Endothelial cell of umbilical vein (primary cell): ENCODE measurements around the gene AADACL2. TPM values are rescaled to one million over a fixed set of nuclear protein-coding genes. Genes with fewer than 3 reads are reported as not detected.
"Not testable (repeated sequence)": the region's sequence is repeated elsewhere in the genome, so short reads cannot be mapped to it uniquely, and the experiment has no call there.

Source experiments
- BruUV-seq: library from RNA; stranded (reverse); fragments of 400-500 nt; replicated peaks from 2 replicates; lab custom pipeline; 2021; lab: Mats Ljungman, UMichigan
- CTCF ChIA-PET: fragments of 300-600, 350-600 bp; sonication (Branson Sonifier 250); formaldehyde crosslinking; loops from one replicate; lab custom pipeline; 2021; ENCODE audit warnings: antibody characterized with exemption, inconsistent platforms; lab: Charles Lee
- POLR2A ChIA-PET: fragments of 300-600, 350-600 bp; sonication (Branson Sonifier 250); formaldehyde crosslinking; loops from one replicate; lab custom pipeline; 2021; ENCODE audit warnings: antibody characterized with exemption, inconsistent platforms; lab: Charles Lee
- DNase-seq: peaks from one replicate; pipeline ENCODE4 v3.0.0-alpha.2; 2011; ENCODE audit warnings: low read depth, low spot score
- FAIRE-seq: peaks from 2 replicates; lab custom pipeline; 2011; peaks lifted over from hg19 to GRCh38; lab: Jason Lieb, UNC
- H2AFZ ChIP-seq: 2 replicates; pipeline ENCODE4 v1.6.0; 2012; ENCODE audit warnings: low read depth, low read length, control low read depth, inconsistent platforms
- H3K27ac ChIP-seq: 2 replicates; pipeline ENCODE4 v1.5.1; 2011; ENCODE audit warnings: low read depth, mild to moderate bottlenecking, control low read depth, low read length, moderate library complexity; ENCODE audit not compliant: insufficient read depth
- H3K27me3 ChIP-seq, 2 experiments: 2 replicates each; pipeline versions ENCODE4 v1.6.0 to v1.6.1; 2011; ENCODE audit warnings: low read length in 2 of 2, mixed read lengths in 1 of 2; ENCODE audit not compliant: control insufficient read depth in 2 of 2, insufficient read depth in 2 of 2
- H3K36me3 ChIP-seq, 2 experiments: 2 replicates in 1 of 2; 3 replicates in 1 of 2; pipeline ENCODE4 v1.5.1; 2011; ENCODE audit warnings: low read length in 2 of 2, mild to moderate bottlenecking in 1 of 2, moderate library complexity in 1 of 2; ENCODE audit not compliant: control insufficient read depth in 2 of 2, insufficient read depth in 2 of 2; ENCODE audit errors: extremely low read depth in 1 of 2
- H3K4me1 ChIP-seq: 3 replicates; pipeline ENCODE4 v1.5.1; 2011; ENCODE audit warnings: mild to moderate bottlenecking, low read length; ENCODE audit not compliant: control insufficient read depth, insufficient read depth; ENCODE audit errors: extremely low read depth
- H3K4me2 ChIP-seq: 2 replicates; pipeline ENCODE4 v1.6.1; 2011; ENCODE audit warnings: low read length, control low read depth, mixed read lengths; ENCODE audit not compliant: insufficient read depth
- H3K4me3 ChIP-seq, 3 experiments: fragments of 200-600 bp in 1 of 3; sonication (generic), shearing (Covaris generic) in 1 of 3; replicated peaks in 1 of 3; 2 replicates each; pipeline ENCODE4 v1.5.1; 2011 to 2016; ENCODE audit warnings: control low read depth in 3 of 3, low read length in 3 of 3, mild to moderate bottlenecking in 2 of 3, inconsistent platforms in 1 of 3, low read depth in 1 of 3, moderate library complexity in 1 of 3; ENCODE audit not compliant: insufficient read depth in 1 of 3
- H3K79me2 ChIP-seq: 2 replicates; pipeline ENCODE4 v1.6.0; 2012; ENCODE audit warnings: low read length, inconsistent platforms; ENCODE audit not compliant: control insufficient read depth, insufficient read depth
- H3K9ac ChIP-seq: replicated peaks from 2 replicates; pipeline ENCODE3; 2011; ENCODE audit warnings: low read length, control low read depth; ENCODE audit not compliant: insufficient read depth; ENCODE audit errors: extremely low read depth
- H3K9me1 ChIP-seq: replicated peaks from 3 replicates; pipeline ENCODE4 v1.6.0; 2011; ENCODE audit warnings: mild to moderate bottlenecking, low read length; ENCODE audit not compliant: control insufficient read depth, insufficient read depth; ENCODE audit errors: extremely low read depth
- H3K9me3 ChIP-seq: replicated peaks from 2 replicates; pipeline ENCODE4 v1.5.1; 2012; ENCODE audit warnings: low read length, inconsistent platforms; ENCODE audit not compliant: control insufficient read depth, insufficient read depth
- H4K20me1 ChIP-seq: replicated peaks from 2 replicates; pipeline ENCODE3; 2011; ENCODE audit warnings: mild to moderate bottlenecking, low read length; ENCODE audit not compliant: control insufficient read depth, insufficient read depth; ENCODE audit errors: extremely low read depth
- FOS ChIP-seq: IDR thresholded peaks from 2 replicates; pipeline ENCODE4 v1.6.1; 2011; ENCODE audit warnings: mild to moderate bottlenecking, low read length, moderate library complexity, borderline replicate concordance; ENCODE audit not compliant: insufficient read depth
- GATA2 ChIP-seq: IDR thresholded peaks from 2 replicates; pipeline ENCODE4 v1.7.0; 2011; ENCODE audit warnings: low read depth, mild to moderate bottlenecking, moderate library complexity, mixed read lengths, low read length; ENCODE audit not compliant: insufficient read length, insufficient read depth
- MYC ChIP-seq: IDR thresholded peaks from one replicate; pipeline ENCODE4 v1.6.1; 2011; ENCODE audit warnings: mild to moderate bottlenecking, low read depth, low read length
- POLR2A ChIP-seq: IDR thresholded peaks from 2 replicates; pipeline ENCODE4 v1.6.1; 2012; ENCODE audit warnings: low read depth, mild to moderate bottlenecking, control low read depth, low read length
- dilution Hi-C: fragments of 300-500 bp; cut with MboI; formaldehyde crosslinking; loops from one replicate; pipeline ENCODE4 v1.15.0; 2019; ENCODE audit warnings: low sequenced_read_pairs; ENCODE audit not compliant: extremely low pct_ligation_motif_present
- intact Hi-C: fragments of 100-400 bp; cut with micrococcal nuclease; formaldehyde crosslinking; loops from one replicate; pipeline ENCODE4 v1.10.0; 2022
- polyA plus RNA-seq, 4 experiments: library from polyadenylated mRNA; depleted of rRNA in 3 of 4; stranded (reverse) in 3 of 4; unstranded in 1 of 4; fragments of >200 nt; gene quantifications; 2 replicates each; pipeline versions ENCODE4 v1.2.1 to v1.2.3, GENCODE V29; 2011 to 2012; ENCODE audit warnings: missing spikeins in 1 of 4
- total RNA-seq: library from RNA; stranded (reverse); gene quantifications from 2 replicates; pipeline ENCODE4 v1.2.3, GENCODE V29; 2021
- TF ChIP-seq, protein P1 (sequence below): IDR thresholded peaks from 2 replicates; pipeline ENCODE4 v1.6.1; 2011; ENCODE audit not compliant: insufficient read depth, insufficient read length

Gene AADACL2
- total and polyA plus RNA-seq, 2 donors (not counting 3 experiments of a cell fraction or from before 2014, with no cell fraction given), result not detected

DNA sequence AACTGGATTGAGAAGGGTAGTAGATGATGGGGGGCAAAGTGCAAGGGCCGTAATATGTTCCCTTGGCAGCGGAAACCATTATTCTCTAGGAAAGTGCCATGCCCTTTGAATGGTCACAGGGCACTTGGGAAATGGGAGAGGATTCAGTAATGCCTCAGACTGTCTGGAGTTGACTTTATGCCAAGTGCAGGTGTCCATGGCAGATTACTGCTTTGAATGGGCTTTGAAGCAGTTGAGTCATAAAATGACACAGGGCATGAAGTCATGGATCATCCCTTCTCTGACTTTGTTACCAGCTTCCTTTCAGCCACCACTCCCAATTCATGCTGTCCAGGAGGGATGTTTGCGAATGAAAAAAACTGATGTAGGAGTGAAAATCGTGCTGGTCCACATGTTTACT is 20.1 kb downstream of the AADACL2 start:
- CTCF ChIA-PET, result interaction anchor here (1.5 kb wide), 1 partner anchor 9 kb away, joined by 4 read pairs; no protein-coding TSS in a partner anchor
- H3K27me3 ChIP-seq, result no peaks in the 10 kb centered on the region
- H2AFZ ChIP-seq, result no peak overlapping the region
- no peak for TF ChIP-seq MYC
- intact Hi-C loops, result no loop called here
- no peaks in the 10 kb centered on the region for H3K9me3 ChIP-seq
- no peak overlapping the region for H3K4me2 ChIP-seq
- H3K4me1 ChIP-seq, result no peaks in the 10 kb centered on the region
- H4K20me1 ChIP-seq, result no peaks in the 10 kb centered on the region
- H3K36me3 ChIP-seq, result no peaks in the 10 kb centered on the region
- no peaks in the 10 kb centered on the region for H3K9me1 ChIP-seq
- no peak for DNase-seq
- dilution Hi-C loops, result no loop called here
- FAIRE-seq, result no peak
- POLR2A ChIA-PET, result no interaction called here
- BruUV-seq, result no TSS peak
- H3K9ac ChIP-seq, result no peak overlapping the region
- H3K27ac ChIP-seq, result no peak overlapping the region
- H3K4me3 ChIP-seq, result no peak overlapping the region
- no peaks in the 10 kb centered on the region for H3K79me2 ChIP-seq

DNA sequence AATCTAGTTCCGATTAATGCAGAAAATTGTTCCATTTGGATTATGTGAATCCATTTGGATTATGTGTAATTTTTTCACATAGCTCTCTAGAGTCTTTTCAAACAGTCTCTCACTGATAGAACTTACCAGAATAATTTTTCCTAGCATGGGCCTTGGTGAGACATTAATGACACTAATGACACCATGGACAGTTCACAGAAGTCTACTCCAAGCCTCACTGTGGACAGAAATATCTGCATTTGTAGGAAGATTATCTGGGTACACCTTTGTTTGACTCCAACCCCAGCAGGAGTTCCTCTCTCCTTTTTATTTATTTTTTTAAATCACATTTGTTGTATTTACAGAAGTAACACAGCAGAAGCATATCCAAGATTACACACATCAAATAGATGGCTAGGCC is 27.9 kb downstream of the AADACL2 start:
- H3K4me2 ChIP-seq, result no peak overlapping the region
- POLR2A ChIA-PET, result no interaction called here
- no peak for FAIRE-seq
- dilution Hi-C loops (no loop called here), intact Hi-C loops (no loop called here)
- H3K9me3 ChIP-seq, result no peaks in the 10 kb centered on the region
- BruUV-seq, result no TSS peak
- no peak for DNase-seq
- H3K4me1 ChIP-seq, result peaks cover 12% of the 10 kb centered on the region
- no peaks in the 10 kb centered on the region for H3K27me3 ChIP-seq
- TF ChIP-seq GATA2, result no peak
- TF ChIP-seq, protein P1, sequence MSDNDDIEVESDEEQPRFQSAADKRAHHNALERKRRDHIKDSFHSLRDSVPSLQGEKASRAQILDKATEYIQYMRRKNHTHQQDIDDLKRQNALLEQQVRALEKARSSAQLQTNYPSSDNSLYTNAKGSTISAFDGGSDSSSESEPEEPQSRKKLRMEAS, result no peak
- no peak for TF ChIP-seq POLR2A
- TF ChIP-seq MYC, result no peak
- TF ChIP-seq FOS, result no peak
- H2AFZ ChIP-seq, result no peak overlapping the region
- H3K36me3 ChIP-seq, result no peaks in the 10 kb centered on the region
- CTCF ChIA-PET, result interaction anchor here (0.9 to 2.6 kb wide), 3 partner anchors 8 to 53 kb away, joined by 3 to 7 read pairs (median 3); no protein-coding TSS in a partner anchor
- H3K9ac ChIP-seq, result no peak overlapping the region
- H3K27ac ChIP-seq, result no peak overlapping the region
- H3K4me3 ChIP-seq, result no peak overlapping the region
- H3K79me2 ChIP-seq, result no peaks in the 10 kb centered on the region
- no peaks in the 10 kb centered on the region for H4K20me1 ChIP-seq
- no peaks in the 10 kb centered on the region for H3K9me1 ChIP-seq

DNA sequence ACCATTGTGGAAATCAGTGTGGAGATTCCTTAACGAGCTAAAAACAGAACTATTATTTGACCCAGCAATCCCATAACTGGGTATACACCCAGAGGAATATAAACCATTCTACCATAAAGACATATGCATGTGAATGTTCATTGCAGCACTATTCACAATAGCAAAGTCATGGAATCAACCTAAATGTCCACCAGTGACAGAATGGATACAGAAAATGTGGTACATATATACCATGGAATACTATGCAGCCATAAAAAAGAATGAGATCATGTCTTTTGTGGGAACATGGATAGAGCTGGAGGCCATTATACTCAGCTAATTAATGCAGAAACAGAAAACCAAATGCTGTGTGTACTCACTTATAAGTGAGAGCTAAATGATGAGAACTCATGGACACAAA is 31.0 kb downstream of the AADACL2 start:
- H3K27me3 ChIP-seq, dilution Hi-C loops, CTCF ChIA-PET, H3K9ac ChIP-seq, FAIRE-seq, H3K9me3 ChIP-seq, H3K4me3 ChIP-seq, H3K79me2 ChIP-seq, H3K9me1 ChIP-seq, POLR2A ChIA-PET, H3K36me3 ChIP-seq, BruUV-seq, H4K20me1 ChIP-seq, DNase-seq, H3K27ac ChIP-seq, H2AFZ ChIP-seq, H3K4me2 ChIP-seq: not testable (repeated sequence)
- intact Hi-C loops, result loop anchor here (5.0 kb wide), 2 partner anchors 568 to 833 kb away; no protein-coding TSS in a partner anchor
- peaks cover 34% of the 10 kb centered on the region for H3K4me1 ChIP-seq
